Measurements from ENCODE around the gene NEK1.
"Not testable (repeated sequence)": the region's sequence is repeated elsewhere in the genome, so short reads cannot be mapped to it uniquely, and the experiment has no call there.

Gene NEK1

GRCh38 chr4:169582706-169583105, 29.7 kb downstream of the NEK1 start:
- no peaks in the 10 kb centered on the region for H3K9me3 Mint-ChIP-seq
- H3K27me3 Mint-ChIP-seq = no peaks in the 10 kb centered on the region
- H3K27ac Mint-ChIP-seq = no peak overlapping the region
- no peaks in the 10 kb centered on the region for H3K4me1 Mint-ChIP-seq
- peaks cover 12% of the 10 kb centered on the region for H3K36me3 Mint-ChIP-seq
- H3K4me3 Mint-ChIP-seq = no peak overlapping the region

DNA sequence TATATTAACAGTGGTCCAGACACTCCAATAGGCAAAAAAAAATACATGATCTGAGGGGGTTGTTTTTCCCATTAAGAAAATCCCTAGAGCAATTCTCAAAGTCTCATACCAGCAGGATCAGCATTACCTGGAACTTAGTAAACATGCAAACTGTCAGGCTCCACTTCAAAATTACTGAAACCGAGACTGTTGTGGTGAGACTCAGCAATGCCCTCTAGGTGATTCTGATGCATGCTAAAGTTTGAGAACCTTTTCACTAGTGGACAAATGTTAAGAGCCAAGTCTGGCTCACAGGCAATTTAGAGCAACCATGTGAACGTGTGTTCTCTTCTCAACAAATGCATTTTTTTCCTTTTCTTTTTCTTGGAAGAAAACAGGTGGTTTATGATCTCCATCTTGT, 30.2 kb downstream of the NEK1 start:
- H3K4me1 Mint-ChIP-seq = no peaks in the 10 kb centered on the region
- H3K27me3 Mint-ChIP-seq = no peaks in the 10 kb centered on the region
- H3K36me3 Mint-ChIP-seq = peaks cover 12% of the 10 kb centered on the region
- no peak overlapping the region for H3K27ac Mint-ChIP-seq
- no peak overlapping the region for H3K4me3 Mint-ChIP-seq
- H3K9me3 Mint-ChIP-seq = no peaks in the 10 kb centered on the region

- no peaks in the 10 kb centered on the region for H3K9me3 Mint-ChIP-seq
- H3K4me1 Mint-ChIP-seq = no peaks in the 10 kb centered on the region
- H3K27ac Mint-ChIP-seq = no peak overlapping the region
- H3K36me3 Mint-ChIP-seq = peaks cover 27% of the 10 kb centered on the region
- no peak overlapping the region for H3K4me3 Mint-ChIP-seq
- H3K27me3 Mint-ChIP-seq = no peaks in the 10 kb centered on the region
Observed at GRCh38 chr4:169573889-169574288, 38.5 kb downstream of the NEK1 start.

GRCh38 chr4:169571435-169571834, 40.9 kb downstream of the NEK1 start:
- H3K9me3 Mint-ChIP-seq = no peaks in the 10 kb centered on the region
- H3K4me3 Mint-ChIP-seq = no peak overlapping the region
- H3K27ac Mint-ChIP-seq = no peak overlapping the region
- peaks cover 2% of the 10 kb centered on the region for H3K4me1 Mint-ChIP-seq
- H3K36me3 Mint-ChIP-seq = peaks cover 28% of the 10 kb centered on the region
- H3K27me3 Mint-ChIP-seq = no peaks in the 10 kb centered on the region

GRCh38 chr4:169571012-169571411, 41.4 kb downstream of the NEK1 start:
- peaks cover 26% of the 10 kb centered on the region for H3K36me3 Mint-ChIP-seq
- not testable (repeated sequence) for H3K27me3 Mint-ChIP-seq, H3K27ac Mint-ChIP-seq, H3K9me3 Mint-ChIP-seq, H3K4me3 Mint-ChIP-seq, H3K4me1 Mint-ChIP-seq

- H3K4me1 Mint-ChIP-seq, H3K27ac Mint-ChIP-seq: not testable (repeated sequence)
Observed at GRCh38 chr4:169570266-169570665, 42.1 kb downstream of the NEK1 start.

GRCh38 chr4:169569188-169569587, 43.2 kb downstream of the NEK1 start:
- peaks cover 19% of the 10 kb centered on the region for H3K36me3 Mint-ChIP-seq
- H3K9me3 Mint-ChIP-seq, H3K4me3 Mint-ChIP-seq, H3K4me1 Mint-ChIP-seq, H3K27ac Mint-ChIP-seq, H3K27me3 Mint-ChIP-seq: not testable (repeated sequence)

More at GRCh38 chr4:169570266-169570665, 42.1 kb downstream of the NEK1 start:
- not testable (repeated sequence) for H3K4me3 Mint-ChIP-seq, H3K9me3 Mint-ChIP-seq, H3K27me3 Mint-ChIP-seq
- peaks cover 23% of the 10 kb centered on the region for H3K36me3 Mint-ChIP-seq

DNA sequence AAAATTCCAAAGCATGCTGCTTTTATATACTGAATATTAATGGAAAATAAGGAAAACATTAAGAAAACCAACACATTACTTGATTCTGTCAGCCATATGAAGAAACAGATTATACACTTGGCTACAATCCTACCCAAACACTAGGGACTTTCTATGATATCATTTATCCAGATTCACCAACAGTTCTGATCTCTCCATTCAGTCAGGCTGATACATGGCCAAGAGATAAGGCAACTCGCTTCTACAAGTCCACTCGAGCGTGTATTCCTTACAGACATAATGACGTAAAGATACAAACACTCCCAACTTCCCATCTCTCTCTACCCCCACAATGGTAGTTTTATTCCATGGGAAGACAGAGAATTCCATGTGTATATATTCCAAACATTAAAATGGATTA, 44.5 kb downstream of the NEK1 start:
- H3K9me3 Mint-ChIP-seq = no peaks in the 10 kb centered on the region
- no peak overlapping the region for H3K4me3 Mint-ChIP-seq
- H3K4me1 Mint-ChIP-seq = peaks cover 8% of the 10 kb centered on the region
- no peaks in the 10 kb centered on the region for H3K27me3 Mint-ChIP-seq
- no peak overlapping the region for H3K27ac Mint-ChIP-seq
- peaks cover 11% of the 10 kb centered on the region for H3K36me3 Mint-ChIP-seq

GRCh38 chr4:169566021-169566818, 46.2 kb downstream of the NEK1 start:
- Mint-ChIP-seq H3K4me1 (peaks cover 8% of the 10 kb centered on the region), H3K9me3 (no peaks in the 10 kb centered on the region), H3K36me3 (peaks cover 4% of the 10 kb centered on the region), H3K4me3 (no peak overlapping the region), H3K27ac (peak overlapping the region; percentile 87), H3K27me3 (no peaks in the 10 kb centered on the region)

DNA sequence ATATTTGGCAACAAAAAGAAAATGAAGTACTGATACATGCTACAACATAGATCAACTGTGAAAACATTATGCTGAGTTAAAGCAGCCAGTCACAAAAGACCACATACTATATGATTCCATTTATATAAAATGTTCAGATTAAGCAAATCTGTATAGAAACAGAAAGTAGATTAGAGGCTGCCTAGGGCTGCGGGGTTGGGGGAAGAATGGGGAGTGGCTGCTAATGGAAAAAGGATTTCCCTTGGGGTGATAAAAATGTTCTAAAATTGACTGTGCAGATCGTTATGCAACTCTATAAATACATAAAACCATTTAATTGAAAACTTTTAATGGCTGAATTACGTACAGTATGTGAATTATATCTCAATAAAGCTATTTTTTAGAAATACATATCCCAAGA, 46.8 kb downstream of the NEK1 start:
- Mint-ChIP-seq H3K36me3 (peaks cover 5% of the 10 kb centered on the region), H3K9me3 (no peaks in the 10 kb centered on the region), H3K4me1 (peaks cover 8% of the 10 kb centered on the region), H3K4me3 (no peak overlapping the region), H3K27me3 (no peaks in the 10 kb centered on the region), H3K27ac (no peak overlapping the region)

DNA sequence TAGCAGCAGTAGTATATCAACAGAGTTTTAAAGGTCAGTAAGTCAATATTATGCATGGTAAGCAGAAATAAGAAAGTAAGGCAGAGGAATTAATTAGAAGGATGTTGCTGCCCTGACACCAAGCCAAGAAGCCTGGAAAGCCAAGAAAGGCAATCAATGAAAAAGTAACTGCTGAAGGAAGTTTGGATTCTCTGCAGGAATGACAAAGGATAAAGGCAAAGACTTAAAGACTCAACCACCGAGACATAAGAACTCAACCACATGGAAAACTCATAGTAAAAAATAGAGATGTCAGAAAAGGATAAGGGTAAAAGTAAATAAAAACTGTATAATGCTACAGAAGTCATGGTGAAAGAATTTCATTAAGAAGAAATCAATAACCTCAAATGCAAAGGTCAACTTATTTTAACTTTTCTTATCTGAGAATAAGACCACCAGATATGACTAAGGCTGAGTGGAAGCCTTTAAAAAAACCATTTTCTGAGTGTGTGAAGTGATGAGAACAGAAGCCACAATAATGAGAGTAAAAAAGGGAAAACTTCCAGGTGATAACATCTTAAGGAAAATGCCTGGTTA, 55.2 kb downstream of the NEK1 start:
- Mint-ChIP-seq H3K9me3 (peaks cover 14% of the 10 kb centered on the region), H3K27ac (no peak overlapping the region), H3K4me1 (no peaks in the 10 kb centered on the region), H3K36me3 (peaks cover 38% of the 10 kb centered on the region), H3K27me3 (no peaks in the 10 kb centered on the region), H3K4me3 (no peak overlapping the region)

DNA sequence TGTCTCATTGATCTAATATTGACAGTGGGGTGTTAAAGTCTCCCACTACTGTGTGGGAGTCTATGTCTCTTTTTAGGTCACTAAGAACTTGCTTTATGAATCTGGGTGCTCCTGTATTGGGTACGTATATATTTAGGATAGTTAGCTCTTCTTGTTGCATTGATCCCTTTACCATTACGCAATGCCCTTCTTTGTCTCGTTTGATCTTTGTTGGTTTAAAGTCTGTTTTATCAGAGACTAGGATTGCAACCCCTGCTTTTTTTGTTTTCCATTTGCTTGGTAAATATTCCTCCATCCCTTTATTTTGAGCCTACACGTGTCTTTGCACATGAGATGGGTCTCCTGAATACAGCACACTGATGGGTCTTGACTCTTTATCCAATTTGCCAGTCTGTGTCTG, 65.8 kb downstream of the NEK1 start:
- not testable (repeated sequence) for H3K27ac Mint-ChIP-seq, H3K27me3 Mint-ChIP-seq, H3K9me3 Mint-ChIP-seq, H3K4me1 Mint-ChIP-seq, H3K4me3 Mint-ChIP-seq
- H3K36me3 Mint-ChIP-seq = peaks cover 25% of the 10 kb centered on the region

DNA sequence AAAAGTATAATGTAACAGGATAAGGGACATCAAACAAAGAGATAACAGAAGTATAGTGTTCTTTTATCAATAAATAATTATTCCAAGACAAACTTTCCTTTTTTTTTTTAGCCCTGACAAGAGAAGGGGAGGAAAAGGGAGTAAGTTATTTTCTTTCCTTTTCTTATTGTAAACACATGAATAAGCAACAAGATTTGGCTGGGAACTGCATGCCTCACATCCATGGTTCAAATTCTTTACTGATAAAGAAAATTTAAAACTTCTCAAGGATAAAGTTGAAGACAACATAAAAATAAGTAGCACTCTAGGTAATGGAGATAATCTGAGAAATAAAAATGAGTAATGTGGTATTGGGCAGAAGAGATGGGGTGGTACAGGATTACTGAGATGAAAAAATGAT, 71.6 kb downstream of the NEK1 start:
- no peak overlapping the region for H3K27ac Mint-ChIP-seq
- peaks cover 17% of the 10 kb centered on the region for H3K36me3 Mint-ChIP-seq
- no peaks in the 10 kb centered on the region for H3K4me1 Mint-ChIP-seq
- no peak overlapping the region for H3K4me3 Mint-ChIP-seq
- no peaks in the 10 kb centered on the region for H3K27me3 Mint-ChIP-seq
- no peaks in the 10 kb centered on the region for H3K9me3 Mint-ChIP-seq

DNA sequence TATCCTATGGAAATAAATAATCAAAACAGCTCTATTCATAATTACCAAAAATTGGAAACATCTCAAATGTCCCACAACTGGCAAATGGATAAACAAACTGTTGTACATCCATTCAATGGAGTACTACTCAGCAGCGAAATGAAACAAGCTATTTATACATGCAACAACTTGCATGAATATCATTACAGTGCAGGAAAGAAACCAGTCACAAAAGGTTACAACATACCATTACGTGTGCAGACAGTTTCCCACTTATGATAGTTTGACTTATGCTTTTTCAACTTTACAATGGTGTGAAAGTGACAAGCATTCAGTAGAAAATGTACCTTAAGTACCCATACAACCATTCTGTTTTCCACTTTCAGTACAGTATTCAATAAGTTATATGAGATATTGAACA, 82.3 kb downstream of the NEK1 start:
- Mint-ChIP-seq H3K9me3 (peaks cover 6% of the 10 kb centered on the region), H3K4me1 (no peaks in the 10 kb centered on the region), H3K27ac (no peak overlapping the region), H3K4me3 (no peak overlapping the region), H3K27me3 (no peaks in the 10 kb centered on the region), H3K36me3 (peaks cover 50% of the 10 kb centered on the region)

- H3K27me3 Mint-ChIP-seq = no peaks in the 10 kb centered on the region
- no peak overlapping the region for H3K27ac Mint-ChIP-seq
- H3K9me3 Mint-ChIP-seq = peaks cover 6% of the 10 kb centered on the region
- peaks cover 40% of the 10 kb centered on the region for H3K36me3 Mint-ChIP-seq
- H3K4me3 Mint-ChIP-seq = no peak overlapping the region
- no peaks in the 10 kb centered on the region for H3K4me1 Mint-ChIP-seq
Observed at GRCh38 chr4:169523796-169524195, 88.6 kb downstream of the NEK1 start.

GRCh38 chr4:169510617-169511016, 101.8 kb downstream of the NEK1 start:
- Mint-ChIP-seq H3K36me3 (peaks cover 7% of the 10 kb centered on the region), H3K27ac (no peak overlapping the region), H3K4me1 (no peaks in the 10 kb centered on the region), H3K9me3 (no peaks in the 10 kb centered on the region), H3K4me3 (no peak overlapping the region), H3K27me3 (no peaks in the 10 kb centered on the region)

- H3K4me1 Mint-ChIP-seq = no peaks in the 10 kb centered on the region
- H3K36me3 Mint-ChIP-seq = peaks cover 39% of the 10 kb centered on the region
- H3K27me3 Mint-ChIP-seq = no peaks in the 10 kb centered on the region
- H3K27ac Mint-ChIP-seq = no peak overlapping the region
- H3K9me3 Mint-ChIP-seq = peaks cover 11% of the 10 kb centered on the region
- H3K4me3 Mint-ChIP-seq = no peak overlapping the region
Observed at GRCh38 chr4:169506903-169507302, 105.5 kb downstream of the NEK1 start.
